Gastroesophageal sphincter (tissue), 4 donors: ENCODE results near the gene CLEC4D. TPM values are rescaled to one million over a fixed set of nuclear protein-coding genes. Genes with fewer than 3 reads are reported as not detected.

ENCODE experiments used
- ATAC-seq: fragments of 150-250 bp; one replicate; pipeline ENCODE4 v1.9.1; 2016; ENCODE audit warnings: mild to moderate bottlenecking, moderate library complexity
- H3K27ac ChIP-seq, 4 donors: fragments of 200-600 bp; sonication (generic) in 3 of 4; 1 replicate in 3 of 4; 2 replicates in 1 of 4; pipeline ENCODE4 v1.5.1; 2016 to 2019
- H3K27me3 ChIP-seq: fragments of 200-600 bp; sonication (generic); one replicate; pipeline ENCODE4 v1.5.1; 2019
- H3K36me3 ChIP-seq, 2 donors: fragments of 200-600 bp; sonication (generic); one replicate each; pipeline ENCODE4 v1.5.1; 2019; ENCODE audit warnings: control low read depth in 1 of 2
- H3K4me1 ChIP-seq, 3 donors: fragments of 200-600 bp; sonication (generic); 1 replicate in 2 of 3; 2 replicates in 1 of 3; pipeline ENCODE4 v1.5.1; 2016 to 2019; ENCODE audit warnings: control low read depth in 2 of 3
- H3K4me3 ChIP-seq, 2 donors: fragments of 200-600 bp; sonication (generic); one replicate each; pipeline ENCODE4 v1.5.1; 2019; ENCODE audit warnings: mild to moderate bottlenecking in 1 of 2, moderate library complexity in 1 of 2
- H3K9me3 ChIP-seq, 3 donors: fragments of 200-600 bp; sonication (generic); one replicate each; pipeline ENCODE4 v1.5.1; 2017 to 2019; ENCODE audit warnings: control low read depth in 2 of 3
- CTCF ChIP-seq, 4 experiments: fragments of 200-600 bp in 2 of 4; fragments of 450-650 bp in 2 of 4; sonication (generic) in 1 of 4; IDR thresholded peaks; one replicate each; pipeline ENCODE4 v1.5.1; 2017 to 2019; ENCODE audit warnings: antibody characterized with exemption in 4 of 4, mild to moderate bottlenecking in 2 of 4, moderate library complexity in 2 of 4
- EP300 ChIP-seq: sonication (generic); formaldehyde crosslinking; IDR thresholded peaks from one replicate; pipeline ENCODE4 v1.6.1; 2017; ENCODE audit warnings: antibody characterized with exemption, mild to moderate bottlenecking
- POLR2A ChIP-seq, 2 donors: fragments of 450-650 bp; IDR thresholded peaks; one replicate each; pipeline ENCODE4 v1.6.1; 2017; ENCODE audit warnings: antibody characterized with exemption in 2 of 2, mild to moderate bottlenecking in 2 of 2, moderate library complexity in 1 of 2
- POLR2AphosphoS5 ChIP-seq: sonication (generic); formaldehyde crosslinking; IDR thresholded peaks from one replicate; pipeline ENCODE4 v1.6.1; 2017; ENCODE audit warnings: antibody characterized with exemption
- WGBS, 2 donors: methylation state at CpG; one replicate each; pipeline ENCODE4 v1.1.5; 2018; ENCODE audit warnings: low coverage in 1 of 2; 5-methylcytosine and 5-hydroxymethylcytosine counted together
- total RNA-seq, 4 donors: library from RNA; depleted of rRNA; stranded (reverse); fragments of >200 nt; gene quantifications; one replicate each; pipeline ENCODE4 v1.1.0, GENCODE V29; 2016

CLEC4D gene
- total RNA-seq, 4 donors from 2014 or later: 1.0 to 1.1 TPM; not detected in 2

- 32 to 50% methylated on average over 4 of the region's 4 CpGs for WGBS, 2 donors
- Histone ChIP-seq H3K4me1 (no peaks in the 10 kb centered on the region), H3K9me3 (no peaks in the 10 kb centered on the region), H3K27me3 (no peaks in the 10 kb centered on the region), H3K27ac (no peak overlapping the region), H3K4me3 (no peak overlapping the region), H3K36me3 (no peaks in the 10 kb centered on the region)
- TF ChIP-seq CTCF (IDR thresholded peaks at IDR 0.05) (no peak), EP300 (no peak), POLR2A (IDR thresholded peaks at IDR 0.05) (no peak), POLR2AphosphoS5 (no peak)
- no peak for ATAC-seq
Measured at GRCh38 chr12:8499616-8500015, 13.7 kb upstream of the CLEC4D start.

- no peaks in the 10 kb centered on the region for H3K9me3 ChIP-seq
- no peaks in the 10 kb centered on the region for H3K4me1 ChIP-seq
- no peak for ATAC-seq
- TF ChIP-seq POLR2AphosphoS5: no peak
- TF ChIP-seq EP300: no peak
- no peak for TF ChIP-seq CTCF (IDR thresholded peaks at IDR 0.05)
- no peak for TF ChIP-seq POLR2A (IDR thresholded peaks at IDR 0.05)
- WGBS, 2 donors: 66 to 100% methylated on average over 2 to 3 of the region's 3 CpGs
- no peak overlapping the region for H3K4me3 ChIP-seq
- no peaks in the 10 kb centered on the region for H3K36me3 ChIP-seq
- H3K27me3 ChIP-seq: no peaks in the 10 kb centered on the region
- no peak overlapping the region for H3K27ac ChIP-seq
Measured at GRCh38 chr12:8501720-8502119, 11.6 kb upstream of the CLEC4D start.

GRCh38 chr12:8504351-8504750 lies 9.0 kb upstream of the CLEC4D start:
- ATAC-seq: no peak
- H3K36me3 ChIP-seq: no peaks in the 10 kb centered on the region
- no peak for TF ChIP-seq EP300
- no peak for TF ChIP-seq POLR2A (IDR thresholded peaks at IDR 0.05)
- H3K4me1 ChIP-seq: no peaks in the 10 kb centered on the region
- H3K4me3 ChIP-seq: no peak overlapping the region
- H3K9me3 ChIP-seq: no peaks in the 10 kb centered on the region
- no peak overlapping the region for H3K27ac ChIP-seq
- 71 to 77% methylated on average over 1 of the region's 1 CpG for WGBS, 2 donors
- peaks cover 8% of the 10 kb centered on the region for H3K27me3 ChIP-seq

GRCh38 chr12:8507596-8507995 lies 5.7 kb upstream of the CLEC4D start:
- Histone ChIP-seq H3K27ac (no peak overlapping the region), H3K4me3 (no peak overlapping the region), H3K4me1 (no peaks in the 10 kb centered on the region), H3K36me3 (no peaks in the 10 kb centered on the region), H3K27me3 (peaks cover 14% of the 10 kb centered on the region), H3K9me3 (no peaks in the 10 kb centered on the region)
- no peak for ATAC-seq
- 78 to 100% methylated on average over 1 to 2 of the region's 3 CpGs for WGBS, 2 donors
- no peak for TF ChIP-seq POLR2A (IDR thresholded peaks at IDR 0.05)
- no peak for TF ChIP-seq POLR2AphosphoS5
- no peak for TF ChIP-seq EP300
- no peak for TF ChIP-seq CTCF (IDR thresholded peaks at IDR 0.05)

GRCh38 chr12:8508223-8508622 lies 5.1 kb upstream of the CLEC4D start:
- Histone ChIP-seq H3K36me3 (no peaks in the 10 kb centered on the region), H3K4me3 (no peak overlapping the region), H3K9me3 (no peaks in the 10 kb centered on the region), H3K27me3 (peaks cover 14% of the 10 kb centered on the region), H3K4me1 (no peaks in the 10 kb centered on the region), H3K27ac (no peak overlapping the region)
- 100% methylated on average over 1 of the region's 3 CpGs; no CpG with 5 or more reads in 1 of the 2 donors for WGBS, 2 donors
- TF ChIP-seq POLR2A (IDR thresholded peaks at IDR 0.05) (no peak), POLR2AphosphoS5 (no peak), EP300 (no peak), CTCF (IDR thresholded peaks at IDR 0.05) (no peak)
- no peak for ATAC-seq
